ENCODE data around the gene GYPC. TPM values are rescaled to one million over a fixed set of nuclear protein-coding genes. Genes with fewer than 3 reads are reported as not detected.

The GYPC gene
- total RNA-seq, 4 donors from 2014 or later = 170 to 220 (median 171) TPM

GRCh38 chr2:126676221-126677175, 20.5 kb downstream of the GYPC start:
- DNase-seq (ENCODE audit: low spot score) (no peak), ATAC-seq (ENCODE audit: low FRiP score) (no peak)

GRCh38 chr2:126677176-126677538, 21.2 kb downstream of the GYPC start:
- ATAC-seq (ENCODE audit: low FRiP score) (no peak), DNase-seq (ENCODE audit: low spot score) (no peak)
- no peak for TF ChIP-seq CTCF (IDR thresholded peaks at IDR 0.05)

More at GRCh38 chr2:126676221-126677175, 20.5 kb downstream of the GYPC start:
- TF ChIP-seq CTCF (IDR thresholded peaks at IDR 0.05) = no peak

- ATAC-seq (ENCODE audit: low FRiP score) (no peak), DNase-seq (ENCODE audit: low spot score) (no peak)
- TF ChIP-seq CTCF (IDR thresholded peaks at IDR 0.05) = no peak
Measured at GRCh38 chr2:126678269-126679065, 22.5 kb downstream of the GYPC start.

- TF ChIP-seq CTCF (IDR thresholded peaks at IDR 0.05) = no peak
- ATAC-seq (ENCODE audit: low FRiP score) = no peak
- no peak for DNase-seq (ENCODE audit: low spot score)
Measured at GRCh38 chr2:126679094-126679713, 23.2 kb downstream of the GYPC start.

- no peak for ATAC-seq (ENCODE audit: low FRiP score)
Measured at GRCh38 chr2:126681505-126681904, 25.5 kb downstream of the GYPC start.

GRCh38 chr2:126685629-126686028, 29.7 kb downstream of the GYPC start:
- no peak for TF ChIP-seq CTCF (IDR thresholded peaks at IDR 0.05)
- DNase-seq (ENCODE audit: low spot score) = no peak
- ATAC-seq (ENCODE audit: low FRiP score) = no peak

More at GRCh38 chr2:126681505-126681904, 25.5 kb downstream of the GYPC start:
- TF ChIP-seq CTCF (IDR thresholded peaks at IDR 0.05) = no peak
- DNase-seq (ENCODE audit: low spot score) = no peak
